CD4-positive, alpha-beta T cell (primary cell): ENCODE measurements around the gene C1QTNF9. TPM values are rescaled to one million over a fixed set of nuclear protein-coding genes. Genes with fewer than 3 reads are reported as not detected.

Experiments
- ATAC-seq: fragments of 200-7000 bp; cut with Tn5 transposase; one replicate; pipeline ENCODE4 v1.10.0; 2022; ENCODE audit warnings: mild to moderate bottlenecking; ENCODE audit not compliant: poor library complexity
- CTCF ChIA-PET: fragments of 350-600 bp; sonication (Branson Sonifier 250); formaldehyde crosslinking; loops from one replicate; lab custom pipeline; 2021; ENCODE audit warnings: antibody characterized with exemption, inconsistent platforms; lab: Charles Lee
- POLR2A ChIA-PET: fragments of 350-600 bp; sonication (Branson Sonifier 250); formaldehyde crosslinking; loops from one replicate; lab custom pipeline; 2021; ENCODE audit warnings: antibody characterized with exemption, inconsistent platforms; lab: Charles Lee
- DNase-seq, 14 experiments: peaks; one replicate each; pipeline ENCODE4 v3.0.0-alpha.2; 2013 to 2020; ENCODE audit warnings: mixed read lengths in 2 of 14
- H3K27ac ChIP-seq, 2 donors: one replicate each; pipeline versions ENCODE4 v1.5.1 to v1.7.0; 2013; ENCODE audit warnings: low read length in 2 of 2, low read depth in 1 of 2, mild to moderate bottlenecking in 1 of 2
- H3K27me3 ChIP-seq, 2 experiments: 1 replicate in 1 of 2; 2 replicates in 1 of 2; pipeline versions ENCODE4 v1.6.1 to v1.7.0; 2013; ENCODE audit warnings: low read length in 2 of 2, control low read depth in 1 of 2, mild to moderate bottlenecking in 1 of 2, moderate library complexity in 1 of 2; ENCODE audit not compliant: insufficient read depth in 2 of 2, control insufficient read depth in 1 of 2
- H3K36me3 ChIP-seq: one replicate; pipeline ENCODE4 v1.6.1; 2013; ENCODE audit warnings: low read length, control low read depth; ENCODE audit not compliant: insufficient read depth
- H3K4me1 ChIP-seq: one replicate; pipeline ENCODE4 v1.6.1; 2013; ENCODE audit warnings: low read length, control low read depth; ENCODE audit not compliant: insufficient read depth
- H3K4me3 ChIP-seq: one replicate; pipeline ENCODE4 v1.5.1; 2013; ENCODE audit warnings: mild to moderate bottlenecking, low read length, moderate library complexity
- H3K9me3 ChIP-seq, 2 experiments: 1 replicate in 1 of 2; 2 replicates in 1 of 2; pipeline versions ENCODE4 v1.6.1 to v1.7.0; 2013; ENCODE audit warnings: low read length in 2 of 2, mild to moderate bottlenecking in 2 of 2, control low read depth in 1 of 2, moderate library complexity in 1 of 2; ENCODE audit not compliant: control insufficient read depth in 1 of 2, insufficient read depth in 1 of 2
- H3K27ac Mint-ChIP-seq: one replicate; pipeline ENCODE4 v1.8.0; 2020; ENCODE audit warnings: mixed read lengths
- H3K27me3 Mint-ChIP-seq: one replicate; pipeline ENCODE4 v1.8.0; 2021; ENCODE audit warnings: mixed read lengths
- H3K36me3 Mint-ChIP-seq: one replicate; pipeline ENCODE4 v1.8.0; 2021; ENCODE audit warnings: low read depth, mixed read lengths
- H3K4me1 Mint-ChIP-seq: one replicate; pipeline ENCODE4 v1.8.0; 2021; ENCODE audit warnings: low read depth, mixed read lengths
- H3K4me3 Mint-ChIP-seq: one replicate; pipeline ENCODE4 v1.8.0; 2020; ENCODE audit warnings: mild to moderate bottlenecking, mixed read lengths
- H3K9me3 Mint-ChIP-seq: one replicate; pipeline ENCODE4 v1.8.0; 2020; ENCODE audit warnings: mixed read lengths
- intact Hi-C, 2 experiments: fragments of 100-400 bp; cut with DNase I in 1 of 2; cut with micrococcal nuclease in 1 of 2; formaldehyde crosslinking; loops; one replicate each; pipeline versions ENCODE4 v1.15.1 to v1.9.0; 2023 to 2025; cut with DNase I, micrococcal nuclease
- total RNA-seq, 174 experiments: library from RNA in 2 of 174; stranded (reverse) in 2 of 174; gene quantifications; one replicate each; pipeline ENCODE4 v1.2.3 and lab custom pipeline; 2021 to 2026
- TF ChIP-seq, protein P1 (sequence below): fragments of 200-600 bp; IDR thresholded peaks from one replicate; pipeline ENCODE4 v1.8.0; 2022; ENCODE audit warnings: antibody characterized with exemption, mild to moderate bottlenecking

The C1QTNF9 gene
- total RNA-seq, 2 experiments from 2014 or later = not detected

DNA sequence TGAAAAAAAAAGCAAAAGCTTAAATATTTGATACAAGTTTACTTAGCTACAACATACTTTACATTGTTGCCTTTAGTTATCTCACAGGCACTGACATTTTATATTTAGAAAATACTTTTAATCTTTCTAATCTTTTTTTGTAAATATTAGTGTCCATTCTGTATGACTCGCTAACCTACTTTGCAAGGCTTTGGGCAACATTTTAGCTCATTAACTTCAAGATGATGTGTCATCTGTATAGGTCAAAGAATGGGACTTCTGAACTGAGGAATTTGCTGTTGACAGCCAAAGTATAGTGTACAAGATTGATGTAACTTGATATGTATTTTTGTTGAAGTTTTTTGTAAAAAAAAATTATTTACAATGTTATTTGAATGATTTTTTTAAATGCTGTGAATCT, 2.7 kb upstream of the C1QTNF9 start:
- H3K36me3 Mint-ChIP-seq = peaks cover 51% of the 10 kb centered on the region
- H3K4me1 Mint-ChIP-seq = no peaks in the 10 kb centered on the region
- TF ChIP-seq, protein P1, sequence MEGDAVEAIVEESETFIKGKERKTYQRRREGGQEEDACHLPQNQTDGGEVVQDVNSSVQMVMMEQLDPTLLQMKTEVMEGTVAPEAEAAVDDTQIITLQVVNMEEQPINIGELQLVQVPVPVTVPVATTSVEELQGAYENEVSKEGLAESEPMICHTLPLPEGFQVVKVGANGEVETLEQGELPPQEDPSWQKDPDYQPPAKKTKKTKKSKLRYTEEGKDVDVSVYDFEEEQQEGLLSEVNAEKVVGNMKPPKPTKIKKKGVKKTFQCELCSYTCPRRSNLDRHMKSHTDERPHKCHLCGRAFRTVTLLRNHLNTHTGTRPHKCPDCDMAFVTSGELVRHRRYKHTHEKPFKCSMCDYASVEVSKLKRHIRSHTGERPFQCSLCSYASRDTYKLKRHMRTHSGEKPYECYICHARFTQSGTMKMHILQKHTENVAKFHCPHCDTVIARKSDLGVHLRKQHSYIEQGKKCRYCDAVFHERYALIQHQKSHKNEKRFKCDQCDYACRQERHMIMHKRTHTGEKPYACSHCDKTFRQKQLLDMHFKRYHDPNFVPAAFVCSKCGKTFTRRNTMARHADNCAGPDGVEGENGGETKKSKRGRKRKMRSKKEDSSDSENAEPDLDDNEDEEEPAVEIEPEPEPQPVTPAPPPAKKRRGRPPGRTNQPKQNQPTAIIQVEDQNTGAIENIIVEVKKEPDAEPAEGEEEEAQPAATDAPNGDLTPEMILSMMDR = no peak
- H3K9me3 Mint-ChIP-seq = no peaks in the 10 kb centered on the region
- ATAC-seq = no peak
- H3K27ac Mint-ChIP-seq = no peak overlapping the region
- no peak overlapping the region for H3K4me3 Mint-ChIP-seq
- Histone ChIP-seq H3K27ac (no peak overlapping the region), H3K36me3 (peaks cover 51% of the 10 kb centered on the region), H3K9me3 (peaks cover 0 to 5% of the 10 kb centered on the region in 2 experiments), H3K4me3 (no peak overlapping the region), H3K4me1 (no peaks in the 10 kb centered on the region), H3K27me3 (no peaks in the 10 kb centered on the region)
- intact Hi-C loops = loop anchor here in 1 of 2 experiments (5.0 kb wide), 1 partner anchor 54 kb away; no protein-coding TSS in a partner anchor
- H3K27me3 Mint-ChIP-seq = no peaks in the 10 kb centered on the region
- ChIA-PET POLR2A (interaction anchor here (0.6 to 1.5 kb wide), 6 partner anchors 13 to 53 kb away, joined by 3 to 5 read pairs (median 3); no protein-coding TSS in a partner anchor), CTCF (interaction anchor here (0.7 to 2.0 kb wide), 3 partner anchors 52 to 242 kb away, joined by 3 to 5 read pairs (median 4); no protein-coding TSS in a partner anchor)
- DNase-seq = no peak

DNA sequence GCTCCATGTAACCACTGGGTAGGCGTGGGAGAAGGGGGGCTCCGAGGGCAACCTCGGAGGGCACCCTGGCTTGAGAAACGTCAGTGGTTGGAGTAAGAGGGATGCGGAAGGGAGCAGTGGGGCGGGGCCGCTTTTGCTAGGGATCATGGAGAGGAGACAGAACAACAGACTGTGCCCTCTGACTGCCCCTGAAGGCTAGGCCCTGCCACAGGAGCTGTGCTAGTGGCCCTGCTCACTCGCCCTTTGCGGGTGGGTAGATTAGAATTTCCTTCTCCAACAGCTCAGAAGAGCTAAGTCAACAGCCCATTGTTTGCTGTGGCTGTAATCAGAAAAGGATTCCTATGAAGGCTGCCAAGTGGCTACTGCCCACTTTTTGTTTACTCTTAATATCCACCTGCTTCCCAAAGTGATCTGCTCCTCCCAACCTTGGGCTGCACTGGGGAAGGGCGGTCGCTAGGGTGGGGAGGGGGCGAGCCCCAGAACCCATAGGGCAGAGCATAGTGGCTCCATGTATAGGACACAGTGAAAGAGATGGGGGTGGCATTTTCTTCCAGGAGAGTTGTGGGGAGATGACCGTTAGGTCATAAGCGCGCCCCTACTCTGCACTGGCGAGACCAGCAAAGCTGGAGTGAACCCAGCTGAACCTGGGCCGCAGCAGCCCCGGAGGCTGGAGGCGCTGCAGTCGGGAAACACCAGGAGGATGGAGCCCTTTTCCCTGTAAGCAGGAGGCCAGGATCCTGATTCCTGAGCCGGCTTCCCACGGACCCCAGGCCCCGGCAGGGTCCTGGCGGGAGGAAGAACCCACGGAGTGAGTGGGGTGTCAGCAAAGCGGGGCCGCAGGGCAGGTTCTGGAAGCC, 1.9 kb upstream of the C1QTNF9 start:
- no peak overlapping the region for H3K27ac Mint-ChIP-seq
- peak; percentile 17 for ATAC-seq

DNA sequence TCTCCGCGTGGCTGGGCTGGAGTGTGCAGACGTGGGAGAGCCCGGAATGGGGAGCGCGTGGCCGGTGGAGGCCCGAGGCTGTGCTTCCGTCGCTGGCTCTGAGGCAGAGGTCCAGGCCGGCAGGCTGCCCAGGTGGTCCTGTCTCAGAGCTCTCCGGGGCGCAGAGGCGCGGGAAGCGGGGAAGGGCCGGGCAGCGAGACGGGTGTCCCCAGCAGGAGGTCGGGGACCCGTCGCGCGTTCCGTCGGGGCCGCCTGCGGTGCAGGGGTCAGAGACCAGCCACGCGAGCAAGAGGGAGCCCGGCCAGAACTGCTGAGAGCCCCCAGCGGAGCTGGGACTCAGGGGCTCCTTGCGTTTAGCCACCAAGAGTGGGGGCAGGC, 1.3 kb upstream of the C1QTNF9 start:
- CTCF ChIA-PET = no interaction called here
- no peak overlapping the region for H3K4me3 Mint-ChIP-seq
- ATAC-seq = no peak

More for the DNA sequence above, 1.9 kb upstream of the C1QTNF9 start:
- H3K9me3 Mint-ChIP-seq = no peaks in the 10 kb centered on the region
- Histone ChIP-seq H3K4me3 (no peak overlapping the region), H3K27ac (no peak overlapping the region), H3K27me3 (no peaks in the 10 kb centered on the region), H3K9me3 (peaks cover 0 to 5% of the 10 kb centered on the region in 2 experiments), H3K4me1 (no peaks in the 10 kb centered on the region), H3K36me3 (peaks cover 46% of the 10 kb centered on the region)
- no peak overlapping the region for H3K4me3 Mint-ChIP-seq
- intact Hi-C loops = loop anchor here in 1 of 2 experiments (5.0 kb wide), 1 partner anchor 55 kb away; no protein-coding TSS in a partner anchor
- H3K36me3 Mint-ChIP-seq = peaks cover 43% of the 10 kb centered on the region
- H3K4me1 Mint-ChIP-seq = no peaks in the 10 kb centered on the region
- TF ChIP-seq, protein P1 = no peak
- ChIA-PET POLR2A (interaction anchor here (0.6 to 1.5 kb wide), 6 partner anchors 13 to 46 kb away, joined by 3 to 5 read pairs (median 3); no protein-coding TSS in a partner anchor), CTCF (interaction anchor here (1.6 to 2.0 kb wide), 2 partner anchors 53 to 107 kb away, joined by 4 to 5 read pairs; no protein-coding TSS in a partner anchor)
- no peaks in the 10 kb centered on the region for H3K27me3 Mint-ChIP-seq
- no peak for DNase-seq

More for the DNA sequence above, 1.3 kb upstream of the C1QTNF9 start:
- H3K27me3 Mint-ChIP-seq = no peaks in the 10 kb centered on the region
- H3K4me1 ChIP-seq = no peaks in the 10 kb centered on the region
- TF ChIP-seq, protein P1 = no peak
- no peaks in the 10 kb centered on the region for H3K4me1 Mint-ChIP-seq
- H3K36me3 ChIP-seq = peaks cover 40% of the 10 kb centered on the region
- H3K27ac ChIP-seq = no peak overlapping the region
- POLR2A ChIA-PET = interaction anchor here (1.5 kb wide), 1 partner anchor 41 kb away, joined by 5 read pairs; no protein-coding TSS in a partner anchor
- H3K4me3 ChIP-seq = no peak overlapping the region
- H3K9me3 ChIP-seq = peaks cover 0 to 5% of the 10 kb centered on the region in 2 experiments
- no peaks in the 10 kb centered on the region for H3K9me3 Mint-ChIP-seq
- H3K27ac Mint-ChIP-seq = no peak overlapping the region
- H3K27me3 ChIP-seq = no peaks in the 10 kb centered on the region
- intact Hi-C loops = loop anchor here in 1 of 2 experiments (5.0 kb wide), 1 partner anchor 56 kb away; no protein-coding TSS in a partner anchor
- DNase-seq = no peak
- H3K36me3 Mint-ChIP-seq = peaks cover 36% of the 10 kb centered on the region
